Measurements from ENCODE around the gene AHRR. TPM values are rescaled to one million over a fixed set of nuclear protein-coding genes. Genes with fewer than 3 reads are reported as not detected.
"Not testable (repeated sequence)": the region's sequence is repeated elsewhere in the genome, so short reads cannot be mapped to it uniquely, and the experiment has no call there.

The AHRR gene
- 8.4 TPM for total RNA-seq
- long read RNA-seq, partial matches to known transcripts, result 9 of 16 reads
- long read RNA-seq, other reads (novel, unspliced or antisense), result 7 of 16 reads

GRCh38 chr5:321230-321725, at the start of gene AHRR:
TSS of gene AHRR (plus strand) at chr5:321714. CDS start at chr5:343903, 22,189 bp downstream.
- intact Hi-C loops (cut with DNase I), result no loop called here
- Histone ChIP-seq H3K9me3 (no peaks in the 10 kb centered on the region), H3K36me3 (peaks cover 5% of the 10 kb centered on the region), H3K27ac (peak within 1 kb of the TSS; percentile 26), H3K27me3 (ENCODE audit: low read depth) (peaks cover 29% of the 10 kb centered on the region), H3K4me3 (peak within 1 kb of the TSS; percentile 68), H3K4me1 (peaks cover 24% of the 10 kb centered on the region)
- DNase-seq (peak; percentile 78), ATAC-seq (peak; percentile 89)
- peak; percentile 55 for TF ChIP-seq CTCF (IDR thresholded peaks at IDR 0.05)

- Histone ChIP-seq H3K4me3 (peak overlapping the region; percentile 90), H3K36me3 (peaks cover 33% of the 10 kb centered on the region), H3K27ac (peak overlapping the region; percentile 95), H3K4me1 (peaks cover 17% of the 10 kb centered on the region)
- ATAC-seq, result peak in 1 of 2 donors; percentile 31
- intact Hi-C loops (cut with DNase I); H3K9me3 ChIP-seq; H3K27me3 ChIP-seq (ENCODE audit: low read depth); DNase-seq: not testable (repeated sequence)
These were observed 49.7 kb upstream of the AHRR start for GRCh38 chr5:271828-272167.

- intact Hi-C loops (cut with DNase I); H3K27me3 ChIP-seq (ENCODE audit: low read depth); DNase-seq; H3K9me3 ChIP-seq; H3K27ac ChIP-seq; ATAC-seq: not testable (repeated sequence)
- H3K4me3 ChIP-seq, result peak overlapping the region; percentile 90
- H3K36me3 ChIP-seq, result peaks cover 43% of the 10 kb centered on the region
- peaks cover 17% of the 10 kb centered on the region for H3K4me1 ChIP-seq
These were observed 48.4 kb upstream of the AHRR start for GRCh38 chr5:273091-273490.

- H3K4me3 ChIP-seq; ATAC-seq; intact Hi-C loops (cut with DNase I); H3K9me3 ChIP-seq; DNase-seq; H3K27me3 ChIP-seq (ENCODE audit: low read depth); H3K27ac ChIP-seq: not testable (repeated sequence)
- Histone ChIP-seq H3K4me1 (peaks cover 17% of the 10 kb centered on the region), H3K36me3 (peaks cover 47% of the 10 kb centered on the region)
These were observed 48.0 kb upstream of the AHRR start for GRCh38 chr5:273491-273890.

GRCh38 chr5:274346-274745, 47.2 kb upstream of the AHRR start:
- H3K36me3 ChIP-seq, result peaks cover 47% of the 10 kb centered on the region
- intact Hi-C loops (cut with DNase I); DNase-seq; H3K27me3 ChIP-seq (ENCODE audit: low read depth); H3K9me3 ChIP-seq; H3K4me3 ChIP-seq; ATAC-seq; H3K27ac ChIP-seq: not testable (repeated sequence)
- H3K4me1 ChIP-seq, result peaks cover 17% of the 10 kb centered on the region

- Histone ChIP-seq H3K9me3 (no peaks in the 10 kb centered on the region), H3K27ac (no peak overlapping the region), H3K27me3 (ENCODE audit: low read depth) (no peaks in the 10 kb centered on the region), H3K4me1 (peaks cover 6% of the 10 kb centered on the region), H3K36me3 (peaks cover 45% of the 10 kb centered on the region), H3K4me3 (no peak overlapping the region)
- no peak for TF ChIP-seq CTCF (IDR thresholded peaks at IDR 0.05)
- ATAC-seq, result no peak
- intact Hi-C loops (cut with DNase I), result no loop called here
- no peak for DNase-seq
These were observed 42.9 kb upstream of the AHRR start for GRCh38 chr5:278646-279045.

- ATAC-seq; H3K9me3 ChIP-seq; H3K4me3 ChIP-seq; H3K27me3 ChIP-seq (ENCODE audit: low read depth); H3K27ac ChIP-seq; DNase-seq; H3K4me1 ChIP-seq; intact Hi-C loops (cut with DNase I): not testable (repeated sequence)
- H3K36me3 ChIP-seq, result peaks cover 40% of the 10 kb centered on the region
These were observed 42.4 kb upstream of the AHRR start for GRCh38 chr5:279051-279665.

- Histone ChIP-seq H3K27me3 (ENCODE audit: low read depth) (no peaks in the 10 kb centered on the region), H3K27ac (no peak overlapping the region), H3K9me3 (no peaks in the 10 kb centered on the region), H3K4me3 (no peak overlapping the region), H3K36me3 (peaks cover 26% of the 10 kb centered on the region), H3K4me1 (no peaks in the 10 kb centered on the region)
- no peak for TF ChIP-seq CTCF (IDR thresholded peaks at IDR 0.05)
- ATAC-seq, result no peak
- DNase-seq, result no peak
- intact Hi-C loops (cut with DNase I), result no loop called here
These were observed 35.4 kb upstream of the AHRR start for GRCh38 chr5:285991-286557.

GRCh38 chr5:290200-290599, 31.3 kb upstream of the AHRR start:
- H3K36me3 ChIP-seq, result peaks cover 24% of the 10 kb centered on the region
- intact Hi-C loops (cut with DNase I); H3K27ac ChIP-seq; ATAC-seq; H3K9me3 ChIP-seq; DNase-seq; H3K4me1 ChIP-seq; H3K4me3 ChIP-seq; H3K27me3 ChIP-seq (ENCODE audit: low read depth): not testable (repeated sequence)

- H3K9me3 ChIP-seq; H3K4me3 ChIP-seq; H3K4me1 ChIP-seq; H3K27ac ChIP-seq; intact Hi-C loops (cut with DNase I); H3K27me3 ChIP-seq (ENCODE audit: low read depth); DNase-seq; ATAC-seq: not testable (repeated sequence)
- H3K36me3 ChIP-seq, result peaks cover 13% of the 10 kb centered on the region
These were observed 30.2 kb upstream of the AHRR start for GRCh38 chr5:291345-291744.

GRCh38 chr5:294788-295187, 26.7 kb upstream of the AHRR start:
- intact Hi-C loops (cut with DNase I); H3K27me3 ChIP-seq (ENCODE audit: low read depth); DNase-seq; H3K4me1 ChIP-seq; H3K9me3 ChIP-seq; ATAC-seq; H3K4me3 ChIP-seq; H3K36me3 ChIP-seq; H3K27ac ChIP-seq: not testable (repeated sequence)

All from lower lobe of right lung (tissue), 2 donors.